GM18517 (cell line): ENCODE results near the gene MAP1S.

Experiments used
- ATAC-seq: cut with Tn5 transposase; IDR thresholded peaks from one replicate; pipeline ENCODE4 v1.9.1; 2021; ENCODE audit warnings: mild to moderate bottlenecking, moderate library complexity; ENCODE audit not compliant: unreplicated experiment

Gene MAP1S

GRCh38 chr19:17737690-17738153 is 18.4 kb downstream of the MAP1S start:
- no peak for ATAC-seq

DNA sequence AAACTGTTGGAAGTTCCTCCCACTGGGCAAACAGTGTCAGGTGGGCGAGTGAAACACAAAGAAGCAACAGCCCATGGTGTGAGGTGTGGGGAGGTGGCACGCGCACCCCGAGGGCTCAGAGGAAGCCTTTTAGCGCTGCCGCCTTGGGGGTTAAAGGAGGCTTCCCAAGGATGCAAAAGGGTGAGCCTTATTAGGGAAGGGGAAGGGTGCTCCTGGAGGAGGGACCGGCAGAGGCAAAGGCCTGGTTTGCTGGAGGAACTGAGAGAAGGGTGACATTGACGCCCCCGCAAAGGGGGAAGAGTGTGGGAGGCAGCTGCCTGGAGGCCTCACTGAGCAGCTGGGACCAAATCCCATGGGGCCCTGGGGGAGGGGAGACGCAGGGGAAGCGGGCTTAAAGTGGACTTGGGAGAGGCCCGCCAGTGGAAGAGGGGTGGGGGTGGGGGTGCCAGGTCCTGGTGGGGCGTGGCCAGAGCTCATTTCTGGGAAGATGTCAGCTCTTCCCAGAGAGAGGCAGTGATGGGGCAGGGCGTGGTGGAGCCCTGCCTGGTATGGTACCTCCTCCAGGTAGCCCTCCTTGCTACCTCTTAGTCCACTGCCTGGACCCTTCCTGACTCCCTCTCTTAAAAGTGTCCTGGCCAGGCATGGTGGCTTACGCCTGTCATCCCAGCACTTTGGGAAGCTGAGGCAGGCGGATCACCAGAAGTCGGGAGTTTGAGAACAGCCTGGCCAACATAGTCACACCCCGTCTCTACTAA is 20.0 kb downstream of the MAP1S start:
- ATAC-seq = peak; percentile 59

DNA sequence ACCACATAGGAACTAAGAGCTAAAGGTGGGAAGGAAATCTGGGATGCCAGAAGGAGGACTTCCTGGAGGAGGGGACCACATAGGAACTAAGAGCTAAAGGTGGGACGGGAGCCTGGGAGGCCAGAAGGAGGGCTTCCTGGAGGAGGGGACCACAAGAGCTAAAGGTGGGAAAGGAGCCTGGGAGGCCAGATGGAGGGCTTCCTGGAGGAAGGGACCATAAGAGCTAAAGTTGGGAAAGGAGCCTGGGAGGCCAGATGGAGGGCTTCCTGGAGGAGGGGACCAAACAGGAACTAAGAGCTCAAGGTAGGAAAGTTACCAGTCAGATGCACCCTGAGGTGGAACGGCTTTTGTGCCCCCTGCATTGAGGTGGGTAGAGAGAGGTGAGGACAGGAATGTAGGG is 22.2 kb downstream of the MAP1S start:
- no peak for ATAC-seq

DNA sequence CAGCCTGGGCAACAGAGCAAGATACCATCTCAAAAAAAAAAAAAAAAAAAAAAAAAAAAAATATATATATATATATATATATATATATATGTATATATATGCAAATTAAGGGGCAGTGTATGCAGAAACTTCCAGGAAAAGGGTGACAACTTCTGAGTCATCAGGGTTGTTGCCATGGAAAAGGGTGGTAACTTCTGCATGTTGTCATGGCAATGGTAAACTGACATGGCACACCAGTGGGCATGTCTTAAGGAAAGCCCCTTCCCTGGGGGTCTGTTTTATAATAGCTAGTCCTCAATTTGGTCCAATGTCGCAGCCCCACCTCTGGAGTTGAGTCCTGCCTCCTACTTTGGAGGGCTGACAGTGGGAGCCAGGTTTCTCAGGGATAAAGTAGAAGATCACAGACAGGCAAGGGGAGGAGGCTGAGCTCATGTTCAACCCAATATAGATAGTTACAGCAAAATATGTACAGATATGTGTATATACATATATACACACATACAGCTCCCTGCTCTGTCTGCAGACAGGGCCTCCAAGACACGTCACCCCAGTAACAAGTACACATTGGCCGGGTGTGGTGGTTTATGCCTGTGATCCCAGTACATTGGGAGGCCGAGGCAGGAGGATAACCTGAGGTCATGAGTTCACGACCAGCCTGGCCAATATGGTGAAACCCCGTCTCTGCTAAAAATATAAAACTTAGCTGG is 24.7 kb downstream of the MAP1S start:
- no peak for ATAC-seq

- peak; percentile 58 for ATAC-seq
Observed at GRCh38 chr19:17747205-17748098, 28.2 kb downstream of the MAP1S start.

DNA sequence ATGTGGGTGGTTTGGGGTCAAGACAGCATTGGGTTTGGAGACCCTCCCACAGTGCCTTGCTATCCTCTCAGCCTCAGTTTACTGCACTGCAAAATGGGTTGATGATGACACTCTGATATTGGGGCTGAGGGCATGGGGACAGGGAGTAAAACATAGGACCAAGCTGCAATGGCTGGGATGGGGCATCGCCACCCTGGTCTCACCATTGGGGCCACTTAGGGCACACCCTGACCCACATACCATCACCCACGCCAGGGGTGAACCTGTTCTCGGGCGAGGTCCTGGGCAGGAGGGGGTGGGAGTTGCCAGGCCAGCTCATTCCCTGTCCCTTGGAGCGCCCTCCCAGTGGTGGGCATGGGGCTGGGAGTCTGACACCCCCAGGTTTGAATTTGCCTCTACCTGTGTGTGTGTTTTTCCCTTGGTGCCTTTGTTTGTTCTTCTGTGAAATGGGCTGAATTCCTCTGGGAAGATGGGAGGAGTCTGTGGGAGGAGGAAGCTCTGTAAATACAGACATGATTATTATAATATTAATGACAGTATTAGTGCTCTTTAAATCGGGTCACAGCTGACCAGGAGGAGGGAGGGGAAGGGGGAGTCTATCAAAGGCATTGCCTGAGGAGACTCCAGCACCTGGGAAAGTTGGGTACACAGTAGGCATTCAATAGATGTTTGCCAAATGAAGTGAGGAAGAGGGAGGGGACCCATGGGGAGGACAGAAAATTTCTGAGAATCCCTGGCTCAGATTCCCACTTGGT is 29.8 kb downstream of the MAP1S start:
- ATAC-seq = no peak

- no peak for ATAC-seq
Observed at GRCh38 chr19:17749912-17750317, 30.6 kb downstream of the MAP1S start.

GRCh38 chr19:17751103-17751911 is 32.0 kb downstream of the MAP1S start, which contains the start of gene FCHO1:
Gene FCHO1 (plus strand): TSS chr19:17751477. CDS start chr19:17755165, 3,688 bp downstream.
- ATAC-seq = no peak

GRCh38 chr19:17751912-17752273 is 32.6 kb downstream of the MAP1S start:
- ATAC-seq = no peak

DNA sequence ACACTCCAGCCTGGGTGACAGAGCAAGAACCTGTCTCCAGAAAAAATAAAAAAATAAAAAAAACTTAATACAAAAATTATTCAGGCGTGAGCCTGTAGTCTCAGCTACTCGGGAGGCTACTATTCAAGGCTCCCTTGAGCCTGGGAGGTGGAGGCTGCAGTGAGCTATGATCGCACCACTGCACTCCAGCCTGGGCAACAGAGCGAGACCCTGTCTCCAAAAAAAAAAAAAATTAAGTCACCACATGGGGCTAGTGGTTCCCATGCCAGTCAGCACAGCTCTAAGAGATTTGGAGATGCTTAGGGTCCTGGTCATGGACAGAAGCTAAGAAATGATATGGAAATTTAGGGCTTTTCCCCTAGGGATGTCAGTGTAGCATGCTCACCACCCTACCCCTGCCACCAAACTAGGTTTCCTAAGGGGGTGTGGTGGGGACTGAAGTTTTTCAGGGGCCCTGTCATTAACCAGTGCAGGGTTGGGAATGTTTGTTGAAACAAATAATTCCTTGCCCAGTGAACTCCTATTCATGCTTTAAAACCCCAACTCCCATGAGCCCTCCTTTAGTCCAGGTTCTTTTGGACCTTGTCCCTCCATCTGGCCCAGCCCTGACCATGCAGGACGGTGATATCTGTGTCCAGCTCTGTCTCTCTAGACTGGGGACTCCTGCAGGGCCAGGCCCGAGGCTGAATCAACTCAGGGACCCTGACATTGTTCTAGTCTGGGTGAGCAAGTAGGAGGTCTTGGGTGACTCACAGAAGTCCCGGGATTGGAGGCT is 33.8 kb downstream of the MAP1S start:
- ATAC-seq = no peak

DNA sequence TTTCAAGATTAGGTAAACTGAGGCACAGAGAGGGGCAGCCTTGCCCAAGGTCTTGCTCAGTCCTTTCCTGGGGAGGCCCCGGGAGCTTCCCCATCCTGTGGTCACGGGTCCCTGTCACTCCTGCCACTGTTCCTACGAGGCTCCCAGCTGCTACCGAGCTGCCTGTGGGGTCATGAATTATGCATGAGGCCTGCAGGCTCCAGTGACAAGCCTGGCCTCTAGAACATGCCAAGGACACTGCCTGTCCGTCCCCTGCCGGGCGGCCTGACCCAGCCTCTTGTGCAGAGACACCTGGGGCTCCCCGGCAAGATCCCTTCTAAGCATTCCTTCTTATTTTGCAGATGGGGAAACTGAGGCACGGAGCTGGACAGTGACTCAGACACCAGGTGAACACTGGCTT is 34.7 kb downstream of the MAP1S start:
- no peak for ATAC-seq

DNA sequence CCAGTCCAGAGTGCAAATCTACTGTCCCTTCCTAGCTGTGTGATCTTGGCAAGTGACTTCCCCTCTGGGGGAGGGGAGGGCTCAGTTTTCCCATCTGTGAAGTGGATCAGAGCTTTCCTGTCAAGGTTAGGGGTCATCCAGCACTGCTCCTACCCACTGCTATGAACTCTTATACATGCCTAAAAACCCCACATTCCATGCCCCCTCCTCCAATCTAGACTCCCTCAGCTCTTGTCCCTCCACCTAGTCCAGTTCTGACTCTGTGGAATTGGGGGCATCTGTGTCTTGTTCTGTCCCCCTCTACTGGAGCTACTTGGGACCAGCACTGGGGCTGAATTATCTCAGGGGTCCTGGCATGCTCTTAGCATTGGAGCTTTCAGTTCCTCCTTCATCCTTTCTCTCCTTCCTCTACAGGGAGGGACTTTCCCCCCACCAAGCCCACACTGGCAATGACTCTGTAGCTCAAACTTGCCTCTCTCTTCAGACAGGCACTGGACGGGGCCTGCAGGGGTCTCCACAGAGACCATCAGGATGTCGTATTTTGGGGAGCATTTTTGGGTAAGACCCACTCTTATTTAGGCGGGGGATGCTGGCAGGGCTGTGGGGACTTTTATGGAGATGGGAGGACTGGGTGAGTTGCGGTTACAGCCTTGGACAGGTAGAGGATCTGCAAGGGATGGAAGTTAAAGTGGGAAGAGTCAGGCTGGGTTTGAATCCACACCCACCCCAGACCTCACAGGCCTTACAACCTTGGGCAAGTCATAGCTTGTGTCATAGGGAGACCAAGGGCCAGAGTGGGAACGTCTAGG is 35.6 kb downstream of the MAP1S start:
- ATAC-seq = peak; percentile 53

DNA sequence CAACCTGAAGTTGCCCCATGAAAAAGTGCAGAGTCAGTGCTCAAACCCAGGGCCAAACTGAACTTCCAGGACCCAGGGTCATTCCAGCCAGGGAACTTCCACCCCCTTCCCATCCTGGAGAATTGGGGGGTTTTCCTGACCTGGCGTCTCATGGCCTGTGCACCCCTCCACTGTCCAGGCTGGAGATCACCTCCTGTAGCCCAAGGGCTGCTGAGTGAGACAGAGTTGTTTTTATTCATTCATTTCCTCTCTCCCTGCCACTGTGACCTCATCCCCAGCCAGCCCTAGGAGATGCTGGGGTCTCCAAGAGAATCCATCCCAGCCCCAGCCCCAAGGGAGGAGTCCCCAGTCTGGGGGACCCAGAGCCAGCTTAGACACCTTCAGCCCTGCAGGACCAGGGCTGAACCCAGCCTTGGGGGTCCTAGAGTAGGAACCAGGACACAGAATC is 36.2 kb downstream of the MAP1S start:
- ATAC-seq = no peak

DNA sequence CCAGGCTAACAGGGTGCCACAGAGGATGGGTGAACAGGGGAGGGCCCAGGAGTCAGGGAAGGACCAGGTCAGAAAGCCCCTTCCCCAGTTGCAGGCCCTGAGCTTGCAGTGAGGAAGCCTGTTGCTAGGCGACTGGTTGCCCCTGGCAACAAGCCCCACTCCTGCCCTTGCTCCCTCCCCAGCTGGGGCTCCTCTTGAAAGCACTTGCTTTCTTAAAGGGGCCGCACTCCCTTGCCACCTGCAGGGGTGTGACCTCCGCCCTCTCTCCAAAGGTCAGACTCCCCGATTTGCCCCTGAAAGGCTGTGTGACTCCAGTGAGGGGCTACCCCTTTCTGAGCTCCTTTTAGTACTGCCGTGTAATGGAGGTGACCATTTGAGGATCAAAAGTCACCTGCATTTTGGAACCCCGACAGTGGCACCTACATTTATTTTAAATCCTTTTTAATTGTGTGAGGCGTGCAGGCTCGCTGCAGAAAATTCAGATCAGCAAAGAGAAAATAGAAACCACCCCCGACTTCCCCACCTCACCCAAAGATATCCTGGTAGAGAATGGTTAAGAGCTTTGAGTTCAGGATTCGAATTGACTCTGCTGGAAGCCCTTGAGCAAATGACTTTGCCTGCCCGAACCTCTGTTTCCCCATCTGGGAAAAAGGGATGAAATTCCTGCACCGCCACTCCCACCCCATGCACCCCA is 36.8 kb downstream of the MAP1S start:
- no peak for ATAC-seq

DNA sequence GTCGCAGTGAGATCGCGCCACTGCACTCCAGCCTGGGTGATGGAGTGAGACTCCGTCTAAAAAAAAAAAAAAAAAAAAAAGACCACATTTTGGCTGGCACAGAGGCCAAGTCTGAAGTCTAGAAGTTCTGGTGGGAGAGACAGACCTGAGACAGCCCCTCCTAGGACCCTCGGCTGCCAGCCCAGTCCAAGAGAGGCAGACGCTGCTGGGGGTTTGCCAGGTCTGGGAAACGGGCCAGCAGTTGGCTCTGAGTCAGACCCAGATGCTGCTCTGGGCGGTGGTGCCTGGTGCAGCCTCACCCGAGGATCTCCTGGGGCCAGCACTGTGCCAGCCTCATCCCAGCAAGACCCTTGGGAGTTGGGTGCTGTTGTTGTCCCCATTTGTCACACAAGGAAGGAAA is 37.8 kb downstream of the MAP1S start:
- no peak for ATAC-seq

DNA sequence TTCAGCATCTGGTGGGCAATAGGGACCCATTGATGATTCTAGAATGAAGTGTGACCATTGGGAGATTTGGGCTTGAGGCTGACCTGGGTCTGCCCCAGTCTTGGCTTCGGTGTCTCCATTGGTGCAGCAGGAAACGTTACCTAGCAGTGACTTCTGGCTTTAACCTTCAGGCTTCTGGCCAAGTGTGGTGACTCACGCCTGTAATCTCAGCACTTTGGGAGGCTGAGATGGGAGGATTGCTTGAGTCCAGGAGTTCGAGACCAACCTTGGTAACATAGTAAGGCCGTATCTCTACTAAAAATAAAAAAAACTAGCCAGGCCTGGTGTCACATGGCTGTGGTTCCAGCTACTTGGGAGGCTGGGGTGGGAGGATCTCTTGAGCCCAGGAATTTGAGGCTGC is 39.2 kb downstream of the MAP1S start:
- ATAC-seq = no peak

GRCh38 chr19:17761148-17761547 is 41.9 kb downstream of the MAP1S start:
- no peak for ATAC-seq
